Pancreas (tissue), 10 donors: ENCODE results near the gene FAIM. TPM values are rescaled to one million over a fixed set of nuclear protein-coding genes. Genes with fewer than 3 reads are reported as not detected.

ENCODE experiments used
- ATAC-seq, 4 donors: fragments of 200-7000 bp; cut with Tn5 transposase; one replicate each; pipeline versions ENCODE4 v1.8.0 to v1.9.1; 2020; ENCODE audit warnings: mild to moderate bottlenecking in 4 of 4, moderate library complexity in 4 of 4
- DNase-seq, 6 donors: peaks; one replicate each; pipeline ENCODE4 v3.0.0-alpha.2; 2020
- FAIRE-seq: peaks from 2 replicates; lab custom pipeline; 2012; peaks lifted over from hg19 to GRCh38; lab: Jason Lieb, UNC
- H3K27ac ChIP-seq, 4 donors: fragments of 200-600 bp; sonication (generic); 1 replicate in 3 of 4; 2 replicates in 1 of 4; pipeline versions ENCODE4 v1.5.0 to v1.8.0; 2020
- H3K27me3 ChIP-seq, 4 donors: fragments of 200-600 bp; one replicate each; pipeline ENCODE4 v1.8.0; 2021
- H3K36me3 ChIP-seq, 3 donors: fragments of 200-600 bp; sonication (generic) in 1 of 3; one replicate each; pipeline versions ENCODE4 v1.5.0 to v1.8.0; 2020 to 2021
- H3K4me1 ChIP-seq, 3 donors: fragments of 200-600 bp; one replicate each; pipeline ENCODE4 v1.8.0; 2021
- H3K4me3 ChIP-seq, 4 donors: fragments of 200-600 bp; sonication (generic) in 2 of 4; one replicate each; pipeline versions ENCODE4 v1.5.0 to v1.8.0; 2020 to 2021
- H3K9me3 ChIP-seq, 4 donors: fragments of 200-600 bp; one replicate each; pipeline ENCODE4 v1.8.0; 2021
- CTCF ChIP-seq, 4 donors: fragments of 200-600 bp; sonication (generic) in 3 of 4; IDR thresholded peaks; one replicate each; pipeline versions ENCODE4 v1.5.0 to v1.8.0; 2021; ENCODE audit warnings: antibody characterized with exemption in 4 of 4
- intact Hi-C, 3 donors: fragments of 100-400 bp; cut with DNase I; formaldehyde crosslinking; loops; one replicate each; pipeline versions ENCODE4 v1.11.1 to v1.14.2; 2022
- polyA plus RNA-seq, 2 donors: library from polyadenylated mRNA; stranded (reverse); fragments of 200-250 nt; gene quantifications; one replicate each; pipeline ENCODE4 v1.2.3, GENCODE V29; 2013
- total RNA-seq, 6 donors: library from RNA; stranded (reverse); fragmentation: NEBNext Ultra II Directional in 4 of 6; extraction: Animal tissue kit (Norgen Biotek cat#: 25700) in 4 of 6; gene quantifications; one replicate each; pipeline versions ENCODE4 v1.2.1 to v1.2.4, GENCODE V29; 2021 to 2023
- donor health status: healthy with polysubstance abuse.
- donor health status: DM: no; HTN: no; CAD: no; lungs with moderate emphysema.
- donor health status: DM: no; HTN: no; CAD: no.
- donor health status: control.
- donor health status: control.
- donor health status: Bipolar disorder and iron deficiency.
- donor health status: DM: yes; HTN: yes; CAD: no.
- donor health status: DM: no; HTN: no; CAD: no.
- donor health status: DM: no; HTN: no; CAD: no.
- donor health status: DM: yes; HTN: yes; CAD: no.

Gene FAIM
- total and polyA plus RNA-seq, 8 donors: 10.5 to 36.5 (median 14.9) TPM

GRCh38 chr3:138682648-138683047 lies 74.1 kb downstream of the FAIM start:
- no peaks in the 10 kb centered on the region for H3K36me3 ChIP-seq
- peak overlapping the region; percentile 40 to 80 (median 58) for H3K27ac ChIP-seq
- intact Hi-C loops: no loop called here
- no peaks in the 10 kb centered on the region for H3K27me3 ChIP-seq
- no peaks in the 10 kb centered on the region for H3K9me3 ChIP-seq
- H3K4me1 ChIP-seq: peaks cover 33 to 66% (median 61%) of the 10 kb centered on the region in 3 donors
- no peak for FAIRE-seq
- no peak for DNase-seq
- no peak for TF ChIP-seq CTCF (IDR thresholded peaks at IDR 0.05)
- no peak overlapping the region for H3K4me3 ChIP-seq
- ATAC-seq: peak; percentile 66 to 77 (median 71)

Other genes with a start within 250 kb of the FAIM start
- gene ESYT3, start 174.2 kb upstream of the FAIM start, total RNA-seq: 1 to 10 TPM in 4 of 6 donors, under 1 TPM in 2; 0.95 to 2.8 (median 1.4) TPM
- 1 to 10 TPM; 1.2 to 2.1 TPM for gene ESYT3, start 174.2 kb upstream of the FAIM start, polyA plus RNA-seq
- 10 to 100 TPM; 22.0 to 44.0 (median 24.6) TPM for gene CEP70, start 14.5 kb upstream of the FAIM start, total RNA-seq
- 10 to 100 TPM; 13.6 to 16.9 TPM for gene CEP70, start 14.5 kb upstream of the FAIM start, polyA plus RNA-seq
- gene PIK3CB, start 226.2 kb downstream of the FAIM start, total RNA-seq: 10 to 100 TPM; 23.0 to 36.4 (median 25.4) TPM
- gene PIK3CB, start 226.2 kb downstream of the FAIM start, polyA plus RNA-seq: 1 to 10 TPM; 8.2 to 9.7 TPM